DMS153 treated with DMSO at 0.1 percent for 48 hours (cell line): Measurements from ENCODE around the gene PLA2G2A.
"Not testable (repeated sequence)": the region's sequence is repeated elsewhere in the genome, so short reads cannot be mapped to it uniquely, and the experiment has no call there.

ENCODE experiments used
- DNase-seq: peaks from one replicate; lab custom pipeline; 2025; ENCODE audit not compliant: unreplicated experiment; lab: John Stamatoyannopoulos, UW

PLA2G2A gene, protein sequence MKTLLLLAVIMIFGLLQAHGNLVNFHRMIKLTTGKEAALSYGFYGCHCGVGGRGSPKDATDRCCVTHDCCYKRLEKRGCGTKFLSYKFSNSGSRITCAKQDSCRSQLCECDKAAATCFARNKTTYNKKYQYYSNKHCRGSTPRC

GRCh38 chr1:19979494-19979977 is at the start of gene PLA2G2A:
Gene PLA2G2A, minus strand, starts transcription at chr1:19979618. Its CDS starts 845 bp downstream, at chr1:19978773.
- DNase-seq = no peak

- no peak for DNase-seq
These were observed 49.3 kb upstream of the PLA2G2A start for GRCh38 chr1:20028726-20029125.

GRCh38 chr1:20028125-20028524 is 48.7 kb upstream of the PLA2G2A start:
- DNase-seq = no peak

DNA sequence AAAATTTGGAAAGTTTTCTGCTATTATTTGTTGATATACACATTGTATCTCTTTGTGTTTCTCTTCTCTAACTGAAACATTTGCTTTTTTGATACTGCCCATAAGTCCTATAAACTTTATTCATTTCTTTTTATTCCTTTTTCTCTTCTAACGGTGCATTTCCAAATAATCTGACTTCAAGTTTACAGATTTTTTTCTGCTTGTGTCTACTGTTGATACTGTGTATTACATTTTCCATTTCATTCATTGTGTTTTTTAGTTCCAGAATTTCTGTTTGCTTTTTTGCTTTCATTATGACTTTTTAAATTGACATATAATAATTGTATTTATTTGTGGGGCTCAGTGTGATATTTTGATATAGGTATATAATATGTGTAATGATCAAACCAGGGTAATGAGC is 38.3 kb upstream of the PLA2G2A start:
- DNase-seq = no peak

GRCh38 chr1:20014153-20014552 is 34.7 kb upstream of the PLA2G2A start:
- DNase-seq = no peak

DNA sequence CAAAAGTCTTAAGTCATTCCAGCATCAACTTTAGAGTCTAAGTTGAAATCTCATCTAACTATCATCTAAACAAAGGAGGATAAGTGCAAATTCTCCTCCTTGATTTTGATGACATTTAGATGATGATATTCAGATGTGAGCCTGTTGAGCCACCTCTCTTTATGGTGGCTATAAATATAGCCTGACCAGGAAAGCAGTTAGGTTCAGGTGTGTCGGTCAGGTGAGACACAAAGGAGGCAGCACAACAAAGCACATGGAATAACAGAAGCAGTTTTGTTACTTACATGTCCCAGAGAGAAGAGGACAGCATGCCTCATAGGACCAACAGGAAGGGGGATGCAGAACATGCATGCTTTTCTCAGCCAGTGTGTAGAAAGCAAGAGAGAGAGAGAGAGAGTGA is 30.6 kb upstream of the PLA2G2A start:
- no peak for DNase-seq

DNA sequence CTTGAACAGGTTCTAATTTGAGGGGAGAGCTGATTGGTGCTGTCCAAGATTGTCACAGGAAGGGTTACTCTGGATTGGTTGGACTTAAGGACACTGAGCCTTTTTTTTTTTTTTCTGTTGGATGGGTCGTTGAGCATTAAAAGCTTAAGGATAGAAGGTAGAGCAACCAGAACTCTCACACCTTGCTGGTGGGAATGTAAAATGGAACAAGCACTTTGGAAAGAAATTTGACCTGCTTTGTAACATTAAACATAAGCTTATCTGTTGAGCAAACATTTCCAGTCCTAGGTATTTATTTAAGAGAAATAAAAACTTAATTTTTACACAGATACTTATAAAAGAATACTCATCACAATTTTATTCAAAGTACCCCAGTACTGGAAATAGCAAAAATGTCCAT is 29.8 kb upstream of the PLA2G2A start:
- no peak for DNase-seq

- DNase-seq = no peak
These were observed 29.0 kb upstream of the PLA2G2A start for GRCh38 chr1:20008391-20008841.

GRCh38 chr1:19998823-19999222 is 19.4 kb upstream of the PLA2G2A start:
- DNase-seq = not testable (repeated sequence)

DNA sequence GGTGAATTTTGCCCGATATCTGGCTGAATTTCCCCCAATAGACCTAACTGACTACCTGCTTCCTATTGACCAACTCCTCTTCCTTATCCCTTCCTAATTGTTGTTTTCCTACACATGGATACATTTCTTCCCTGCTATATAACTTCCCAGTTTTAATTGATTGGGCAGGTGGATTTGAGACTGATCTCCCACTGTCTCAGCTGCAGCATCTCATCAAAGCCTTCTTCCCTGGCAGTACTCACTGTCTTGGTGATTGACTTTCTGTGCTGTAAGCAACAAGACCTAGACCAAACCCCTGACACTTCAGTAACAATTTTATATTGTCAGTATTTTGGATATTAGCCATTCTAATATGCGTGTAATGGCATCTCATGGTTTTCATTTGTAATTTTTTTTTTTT is 11.3 kb upstream of the PLA2G2A start:
- DNase-seq = no peak

DNA sequence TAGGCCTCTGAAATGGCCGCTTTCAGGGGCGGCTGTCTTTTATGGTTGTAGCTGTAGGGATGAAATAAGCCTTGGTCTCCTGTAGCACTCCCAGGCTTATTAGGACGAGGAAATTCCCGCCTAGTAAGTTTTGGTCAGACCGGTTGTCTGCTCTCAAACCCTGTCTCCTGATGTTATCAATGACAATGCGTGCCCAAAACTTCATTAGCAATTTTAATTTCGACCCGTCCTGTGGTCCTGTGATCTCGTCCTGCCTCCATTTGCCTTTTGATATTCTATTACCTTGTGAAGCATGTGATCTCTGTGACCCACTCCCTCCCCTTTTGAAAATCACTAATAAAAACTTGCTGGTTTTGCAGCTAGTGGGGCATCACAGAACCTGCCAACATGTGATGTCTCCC is 10.8 kb upstream of the PLA2G2A start:
- DNase-seq = not testable (repeated sequence)

DNA sequence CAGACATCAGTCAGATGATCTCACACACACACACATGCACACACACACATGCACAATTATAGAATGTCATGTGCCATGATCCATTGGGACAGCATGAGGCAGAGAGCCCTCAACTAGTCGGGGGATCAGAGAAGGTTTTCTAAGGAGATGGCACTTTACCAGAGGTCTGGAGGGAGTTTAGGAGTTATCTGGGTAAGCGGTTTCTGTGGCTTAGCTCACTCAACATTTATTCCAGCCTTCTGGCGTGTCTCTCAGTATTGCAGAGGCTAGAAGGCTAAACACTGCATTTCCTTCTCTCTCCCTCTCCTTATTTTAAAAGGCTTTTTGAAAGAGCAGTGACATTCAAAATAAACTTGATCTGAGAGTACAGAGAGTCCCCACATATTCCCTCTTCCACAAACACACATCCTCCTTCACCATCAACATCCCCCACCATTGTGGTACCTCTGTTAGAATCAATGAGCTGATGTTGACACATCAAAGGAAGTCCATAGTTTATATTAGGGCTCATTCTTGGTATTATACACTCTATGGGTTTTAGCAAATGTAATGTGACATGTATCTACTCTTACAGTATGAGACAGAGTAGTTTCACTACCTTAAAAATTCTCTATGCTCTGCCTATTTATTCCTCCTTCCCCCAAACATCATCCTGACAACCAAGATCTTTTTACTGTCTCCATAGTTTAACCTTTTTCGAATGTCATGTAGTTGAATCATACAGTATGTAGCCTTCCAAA is 9.0 kb upstream of the PLA2G2A start:
- DNase-seq = no peak

GRCh38 chr1:19987719-19988118 is 8.3 kb upstream of the PLA2G2A start:
- no peak for DNase-seq

- not testable (repeated sequence) for DNase-seq
These were observed 5.1 kb upstream of the PLA2G2A start for GRCh38 chr1:19984409-19985016.

DNA sequence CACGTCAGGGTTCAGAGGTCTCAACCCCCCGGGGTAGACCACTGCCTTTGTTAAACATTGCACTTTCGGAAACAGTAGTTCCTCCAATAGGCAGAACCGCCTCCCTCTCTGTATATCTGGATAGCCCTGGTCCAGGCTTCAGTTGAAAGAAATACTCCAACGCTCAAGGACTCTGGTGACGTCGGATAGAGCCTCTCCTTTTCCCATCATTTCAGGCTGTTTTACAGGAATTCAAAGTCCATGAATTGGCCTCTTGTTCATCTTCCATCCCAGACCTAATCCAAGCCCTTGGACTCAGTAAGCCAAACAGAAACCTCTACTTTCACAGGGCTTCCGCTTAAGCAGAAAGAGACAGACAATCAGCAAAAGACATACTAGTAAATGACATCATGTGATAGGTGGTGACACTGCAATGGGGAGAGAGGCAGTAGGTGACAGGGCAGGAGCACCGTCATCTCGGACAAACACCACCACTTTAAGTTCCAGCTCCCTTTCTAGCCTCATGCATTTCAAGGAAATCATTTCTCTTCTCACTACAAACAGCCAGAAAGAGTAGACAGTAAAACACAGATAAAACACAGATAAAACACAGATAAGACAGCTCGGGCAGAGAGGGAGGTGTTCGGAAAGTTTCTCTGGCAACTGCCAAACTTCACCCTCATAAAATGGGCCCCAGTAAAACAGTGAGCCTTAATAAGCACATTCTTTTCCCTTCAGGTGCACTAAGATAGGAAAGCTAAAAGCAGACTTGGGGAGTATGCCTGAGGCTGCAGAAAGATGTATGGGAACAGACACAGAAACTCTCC is 2.3 kb upstream of the PLA2G2A start:
- DNase-seq = no peak

- DNase-seq = no peak
These were observed 1.7 kb upstream of the PLA2G2A start for GRCh38 chr1:19981170-19981506.

DNA sequence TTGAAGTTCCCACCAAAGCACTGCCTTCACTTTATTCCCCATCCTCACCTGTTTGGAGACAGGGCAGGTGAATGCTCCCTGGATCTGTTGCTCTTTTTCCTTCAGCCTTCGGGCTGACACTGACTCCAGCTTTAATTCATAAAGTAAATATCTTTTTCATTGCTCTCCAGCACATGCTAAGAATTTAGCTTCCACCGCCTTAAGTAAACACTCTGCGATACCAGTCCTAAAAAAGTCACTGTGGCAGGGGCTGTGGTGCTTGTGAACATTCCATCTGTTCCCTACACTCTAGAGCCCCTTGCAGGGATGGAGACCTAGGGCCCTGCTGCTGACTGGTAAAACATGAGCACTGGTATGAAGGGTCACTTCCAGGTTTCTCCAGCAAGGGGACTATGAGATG is 896 bp upstream of the PLA2G2A start:
- no peak for DNase-seq

DNA sequence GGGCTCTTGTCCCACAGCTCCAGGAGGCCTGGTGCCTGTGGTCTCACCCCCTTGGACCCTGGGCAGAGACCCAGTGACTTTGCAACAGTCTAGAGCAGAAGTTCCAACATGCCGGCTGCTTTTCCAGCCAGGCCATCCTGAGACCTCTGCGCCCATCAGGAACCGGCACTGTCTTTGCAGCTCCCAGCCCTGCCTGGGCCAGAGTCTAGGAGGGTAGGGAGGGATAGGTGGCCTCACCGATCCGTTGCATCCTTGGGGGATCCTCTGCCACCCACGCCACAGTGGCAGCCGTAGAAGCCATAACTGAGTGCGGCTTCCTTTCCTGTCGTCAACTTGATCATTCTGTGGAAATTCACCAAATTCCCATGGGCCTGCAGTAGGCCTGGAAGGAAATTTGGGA is 1.3 kb downstream of the PLA2G2A start:
- no peak for DNase-seq

- DNase-seq = no peak
These were observed 3.0 kb downstream of the PLA2G2A start for GRCh38 chr1:19976317-19977003.

DNA sequence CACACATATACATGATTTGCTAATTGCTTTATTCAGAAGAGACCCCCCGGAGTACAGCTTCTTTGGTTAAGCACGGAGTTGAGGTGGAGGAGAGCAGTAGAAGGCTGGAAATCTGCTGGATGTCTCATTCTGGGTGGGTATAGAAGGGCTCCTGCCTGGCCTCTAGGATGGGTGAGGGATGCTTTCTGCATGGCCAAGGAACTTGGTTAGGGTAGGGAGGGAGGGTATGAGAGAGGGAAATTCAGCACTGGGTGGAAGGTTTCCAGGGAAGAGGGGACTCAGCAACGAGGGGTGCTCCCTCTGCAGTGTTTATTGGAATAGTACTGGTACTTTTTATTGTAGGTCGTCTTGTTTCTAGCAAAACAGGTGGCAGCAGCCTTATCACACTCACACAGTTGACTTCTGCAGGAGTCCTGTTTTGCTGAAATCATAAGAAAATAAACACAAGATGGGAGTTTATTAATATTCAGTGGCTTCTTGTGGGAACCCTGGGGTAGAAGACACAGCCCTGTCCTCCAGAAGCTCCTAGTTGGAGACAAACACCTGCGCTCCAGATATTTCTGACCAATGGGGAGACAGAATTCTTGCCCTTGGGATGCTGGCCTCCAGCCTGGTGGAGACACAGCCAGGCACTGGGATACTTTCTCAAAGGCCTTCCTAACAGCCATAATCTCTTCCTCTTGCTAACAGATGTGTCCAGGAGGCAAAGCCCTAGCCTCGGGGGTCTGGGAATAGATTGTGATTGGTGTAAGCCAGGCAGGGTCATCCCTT is 3.8 kb downstream of the PLA2G2A start:
- no peak for DNase-seq
